HG03139 (cell line): ENCODE data around the gene LRRC15.

Experiments used
- ATAC-seq: cut with Tn5 transposase; IDR thresholded peaks from one replicate; pipeline ENCODE4 v1.9.1; 2021; ENCODE audit not compliant: unreplicated experiment

Gene LRRC15

DNA sequence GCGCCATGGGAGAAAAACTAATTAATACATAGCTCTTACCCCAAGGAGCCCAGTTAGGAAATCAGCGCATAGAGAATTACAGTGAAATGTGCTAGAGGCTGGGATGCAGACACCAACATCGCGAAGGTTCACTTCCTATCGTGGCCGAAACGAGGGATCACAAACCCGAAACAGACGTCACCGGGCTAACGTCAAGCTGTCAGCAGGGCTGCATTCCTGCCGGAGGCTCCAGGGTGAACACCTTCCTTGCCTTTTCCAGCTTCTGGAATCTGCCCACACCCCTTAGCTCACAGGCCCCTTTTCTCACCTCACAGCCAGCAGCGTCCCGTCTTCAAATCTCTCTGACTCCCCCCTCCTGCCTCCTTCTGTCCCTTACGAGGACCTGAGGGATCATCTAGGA, 16.5 kb upstream of the LRRC15 start:
- ATAC-seq = no peak

DNA sequence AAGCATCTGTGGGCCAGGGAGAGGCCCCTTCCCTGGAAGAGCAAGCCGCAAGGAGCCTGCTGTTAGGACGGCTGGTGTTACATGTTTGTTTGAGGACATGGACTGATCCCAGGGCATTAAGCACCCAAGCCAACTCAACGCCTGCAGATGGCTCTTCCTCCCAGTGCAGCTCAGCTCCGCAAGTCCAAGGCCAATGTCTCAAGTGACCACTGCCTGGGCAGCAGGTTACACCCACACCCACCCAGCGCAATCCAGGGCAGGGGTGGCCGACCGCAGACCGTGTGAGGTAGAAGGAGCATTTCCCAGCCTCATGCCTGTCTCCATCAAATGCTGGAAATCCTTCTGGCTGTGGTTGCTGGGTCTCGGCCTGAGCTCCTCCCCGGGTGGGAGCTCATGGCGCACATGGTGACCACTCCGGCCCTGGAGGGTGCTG, 15.0 kb upstream of the LRRC15 start:
- no peak for ATAC-seq

DNA sequence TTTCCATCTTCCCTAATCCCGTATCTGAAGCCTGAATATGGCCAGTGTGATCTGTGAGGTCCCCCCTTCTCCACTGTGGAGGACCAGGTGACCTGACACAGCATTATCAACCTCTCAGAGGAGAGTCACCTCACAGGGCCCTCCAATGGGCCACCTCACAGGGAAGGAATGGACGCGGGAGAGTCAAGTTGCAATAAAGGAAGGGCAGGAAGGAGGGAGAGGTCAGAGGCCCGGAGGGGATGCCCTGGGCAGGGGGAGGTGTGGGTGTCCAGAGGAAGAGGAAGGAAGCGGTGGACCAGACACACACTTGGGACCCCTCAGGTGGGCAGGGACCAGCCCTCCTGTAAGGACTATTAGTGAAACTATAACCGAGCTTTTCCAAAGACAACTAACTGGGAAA, 14.6 kb upstream of the LRRC15 start:
- no peak for ATAC-seq

DNA sequence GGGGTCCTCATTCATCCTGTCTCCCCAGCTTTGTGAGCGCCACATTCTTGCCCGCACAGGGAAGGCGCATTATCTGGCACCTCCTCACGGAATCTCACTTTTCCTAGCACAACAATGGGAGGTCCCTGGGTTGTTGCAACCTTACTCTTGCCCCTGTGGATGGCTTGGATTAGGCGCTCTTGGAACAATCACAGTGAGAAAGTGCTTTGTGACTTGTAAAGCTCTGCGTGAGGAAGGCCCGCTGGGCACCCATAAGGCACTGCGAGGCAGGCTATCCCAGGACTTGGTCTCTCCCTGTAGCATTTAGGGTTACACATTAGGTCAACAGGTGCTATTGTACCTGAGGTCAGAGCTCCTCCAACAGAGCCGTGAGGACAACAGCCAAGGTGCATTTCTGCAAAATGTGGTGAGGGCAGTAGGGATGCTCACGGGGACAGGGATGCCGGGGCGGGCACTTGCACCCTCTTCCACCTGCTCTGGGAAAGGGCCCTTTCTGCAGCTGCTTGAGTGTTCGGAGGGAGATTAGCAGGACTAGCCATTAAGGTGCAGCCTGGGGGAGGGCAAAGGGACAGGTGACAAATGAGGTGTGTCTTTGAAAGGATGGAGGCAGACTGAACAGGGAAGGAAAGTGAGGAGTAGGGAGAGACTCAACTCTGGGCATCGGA, 13.9 kb upstream of the LRRC15 start:
- no peak for ATAC-seq

DNA sequence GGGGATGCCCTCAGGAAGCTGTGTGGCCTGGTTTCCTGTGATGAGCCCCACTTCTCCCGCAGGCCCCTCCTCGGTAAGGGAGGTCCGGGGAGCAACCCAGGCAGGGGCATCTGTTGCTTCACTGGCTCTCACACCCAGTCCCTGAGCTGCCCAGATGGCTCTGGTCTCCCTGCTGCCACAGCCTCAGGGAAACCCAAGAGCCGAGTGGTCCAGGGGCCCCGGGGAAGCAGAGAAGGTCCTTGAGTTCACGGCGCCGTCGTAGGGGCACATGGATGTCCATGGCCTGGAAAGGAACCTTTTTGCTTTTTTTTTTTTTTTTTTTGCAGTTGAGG, 13.3 kb upstream of the LRRC15 start:
- no peak for ATAC-seq

DNA sequence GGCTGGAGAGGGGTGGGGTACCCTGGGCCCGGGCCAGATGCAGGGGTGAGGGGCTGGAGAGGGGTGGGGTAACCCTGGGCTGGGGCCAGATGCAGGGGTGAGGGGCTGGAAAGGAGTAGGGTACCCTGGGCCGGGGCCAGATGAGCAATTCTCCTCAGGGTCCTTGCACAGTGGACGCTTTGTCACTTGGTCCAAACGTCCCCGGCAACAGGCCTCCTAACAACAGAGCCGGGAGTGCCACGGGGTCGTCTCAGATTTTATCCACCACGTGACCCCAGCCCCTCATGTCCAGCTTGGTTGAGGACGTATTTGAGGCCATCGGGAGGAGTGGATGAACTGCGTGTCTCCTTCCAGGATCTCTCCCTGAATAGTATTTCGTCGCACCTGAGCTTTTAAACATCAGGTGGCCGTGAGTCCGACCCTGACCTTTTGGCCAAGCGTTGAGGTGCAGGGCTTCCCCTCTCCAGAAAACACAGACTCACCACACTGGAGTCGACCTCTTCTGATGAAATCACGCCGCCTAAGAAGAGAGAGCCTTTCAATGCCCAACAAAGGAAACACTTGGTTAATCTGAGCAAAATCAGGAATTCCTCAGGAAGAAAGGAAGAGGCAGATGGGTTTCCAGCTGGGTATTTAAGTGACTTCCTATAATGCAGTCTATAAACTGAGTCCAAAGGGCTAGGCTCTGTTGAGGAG, 12.8 kb upstream of the LRRC15 start:
- no peak for ATAC-seq

DNA sequence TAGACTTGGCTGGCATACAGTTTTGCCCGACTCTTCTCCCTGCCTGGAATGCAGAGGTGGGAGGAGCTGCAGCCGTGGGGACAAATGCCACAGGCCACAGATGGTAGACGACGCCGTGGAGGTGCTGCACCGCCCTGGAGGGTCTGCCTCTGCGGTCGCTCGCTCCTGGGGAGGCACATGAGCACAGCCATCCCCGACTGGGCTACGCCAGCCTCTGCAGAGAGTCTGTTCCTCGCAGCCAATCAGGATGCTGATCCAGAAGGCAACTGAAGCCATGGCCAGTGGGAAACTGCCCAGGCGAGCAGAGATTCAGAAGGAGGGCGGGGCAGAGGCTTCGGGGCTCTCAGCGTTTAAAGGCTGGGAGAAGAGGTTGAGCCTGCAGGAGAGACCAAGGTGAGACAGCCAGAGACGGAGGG, 11.9 kb upstream of the LRRC15 start:
- ATAC-seq = no peak

DNA sequence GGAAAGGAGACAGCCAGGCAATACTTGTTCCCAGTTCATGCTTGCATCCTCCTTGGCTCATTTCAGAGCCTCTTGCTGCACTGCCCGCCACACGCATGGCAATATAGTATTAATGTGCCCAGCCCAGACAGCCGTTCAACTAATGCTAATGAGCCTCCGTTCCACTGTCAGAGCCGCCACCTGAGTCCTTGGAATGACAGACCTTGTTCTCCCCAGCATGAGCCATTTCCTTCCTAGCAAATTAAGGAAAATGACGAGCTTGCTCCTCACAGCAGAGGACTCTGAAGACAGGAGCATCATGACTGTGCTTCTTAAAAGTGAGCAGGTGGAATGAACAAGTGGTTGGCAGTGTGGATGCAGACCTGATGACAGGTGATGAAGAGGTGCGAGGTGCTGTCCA, 10.8 kb upstream of the LRRC15 start:
- no peak for ATAC-seq

DNA sequence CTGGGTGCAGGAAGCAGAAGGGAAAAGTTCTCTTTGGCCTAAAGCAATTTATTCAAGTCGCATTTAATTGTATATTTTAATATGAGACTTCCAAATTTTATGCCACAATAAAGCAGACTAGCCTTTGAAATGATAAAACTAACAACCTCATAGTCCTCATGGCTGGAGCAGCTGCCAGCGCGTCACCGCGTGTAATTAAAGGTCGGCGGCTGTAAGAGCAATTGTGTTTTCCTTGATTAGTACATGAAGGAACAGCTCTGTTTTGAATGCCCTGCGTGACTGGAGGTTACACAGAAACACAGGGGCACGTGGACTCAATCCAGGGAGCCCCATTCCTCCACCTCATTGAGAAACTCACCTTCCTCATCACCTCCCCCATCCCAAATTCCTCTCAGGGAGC, 10.1 kb upstream of the LRRC15 start:
- ATAC-seq = no peak

DNA sequence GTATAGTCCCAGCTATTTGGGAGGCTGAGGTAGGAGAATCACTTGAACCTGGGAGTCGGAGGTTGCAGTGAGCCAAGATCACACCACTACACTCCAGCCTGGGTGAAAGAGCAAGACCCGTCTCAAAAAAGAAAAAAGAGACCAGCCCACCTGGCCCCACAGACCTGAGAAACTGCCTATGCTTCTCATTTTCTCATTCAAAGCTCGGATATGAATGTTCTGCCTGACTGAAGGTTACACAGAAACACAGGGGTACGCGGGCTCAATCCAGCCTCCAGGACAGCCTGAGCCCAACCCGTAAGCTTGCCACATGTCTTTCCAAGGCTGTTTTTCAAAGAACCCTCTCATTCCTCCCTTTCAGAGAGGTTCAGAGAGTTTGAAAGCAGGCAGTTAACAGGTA, 9.7 kb upstream of the LRRC15 start:
- no peak for ATAC-seq

DNA sequence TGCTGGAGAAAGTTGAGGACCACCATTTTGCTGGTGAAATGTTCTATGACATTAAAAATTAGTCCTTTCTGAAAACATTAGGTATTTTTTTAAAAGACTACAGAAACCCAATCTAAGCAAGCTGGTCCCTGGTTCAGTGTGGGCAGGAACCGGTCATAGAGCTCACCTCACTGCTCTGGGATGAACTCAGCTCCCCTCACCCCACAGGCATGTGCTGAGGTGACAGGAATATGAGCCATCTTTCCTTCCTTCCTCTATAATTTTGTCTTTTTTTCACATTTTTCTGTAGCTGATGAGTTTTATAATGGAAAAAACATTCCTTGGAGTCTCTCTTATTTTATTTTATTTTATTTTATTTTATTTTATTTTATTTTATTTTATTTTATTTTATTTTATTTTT, 8.2 kb upstream of the LRRC15 start:
- no peak for ATAC-seq

DNA sequence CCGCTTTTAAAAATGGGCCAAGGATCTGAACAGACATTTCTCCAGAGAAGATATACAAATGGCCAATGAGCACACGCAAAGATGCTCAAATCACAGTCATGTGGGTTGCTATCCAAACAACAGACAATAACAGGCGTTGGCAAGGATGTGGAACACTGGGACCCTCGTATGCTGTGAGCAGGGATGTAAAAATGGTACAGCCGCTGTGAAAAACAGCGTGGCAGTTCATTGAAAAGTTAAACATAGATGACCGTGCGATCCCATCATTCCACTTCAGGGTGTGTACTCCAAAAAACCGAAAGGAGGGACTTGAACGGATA, 6.7 kb upstream of the LRRC15 start:
- ATAC-seq = no peak

DNA sequence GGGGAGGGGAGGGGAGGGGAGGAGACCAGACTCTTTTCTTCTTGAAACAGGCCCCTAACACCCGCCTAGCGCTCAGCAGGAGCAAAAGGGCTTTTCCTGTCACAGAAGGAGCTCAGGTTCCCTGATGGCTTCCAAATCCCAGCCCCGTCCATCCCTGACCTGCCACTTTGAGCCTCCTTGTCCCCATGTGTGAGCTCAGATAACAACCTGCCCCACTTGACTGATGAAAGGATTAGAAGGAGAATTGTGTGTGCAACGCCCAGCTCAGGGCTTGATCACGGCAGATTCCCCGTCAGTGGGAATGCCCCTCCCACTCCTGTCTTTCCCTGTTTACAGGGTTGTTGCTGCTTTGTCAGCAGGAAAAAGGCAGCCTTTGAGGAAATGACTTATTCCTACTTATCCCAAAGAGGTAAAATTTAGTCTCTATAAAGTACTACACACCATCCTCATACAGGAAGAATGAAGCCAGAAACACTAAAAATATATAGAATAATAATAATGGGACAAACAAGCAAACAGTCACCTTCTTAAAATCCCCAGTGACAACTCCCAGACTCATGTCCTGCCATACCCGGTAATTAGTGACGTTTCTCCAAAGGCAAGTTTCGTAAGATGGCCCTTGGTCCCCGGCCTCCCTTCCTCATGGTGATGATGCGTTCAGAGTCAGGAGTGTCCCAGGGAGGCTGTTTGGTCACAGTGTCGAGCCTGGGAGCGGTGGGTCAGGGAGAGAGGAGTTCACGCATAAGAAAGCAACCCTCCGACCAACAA, 6.1 kb upstream of the LRRC15 start:
- no peak for ATAC-seq

DNA sequence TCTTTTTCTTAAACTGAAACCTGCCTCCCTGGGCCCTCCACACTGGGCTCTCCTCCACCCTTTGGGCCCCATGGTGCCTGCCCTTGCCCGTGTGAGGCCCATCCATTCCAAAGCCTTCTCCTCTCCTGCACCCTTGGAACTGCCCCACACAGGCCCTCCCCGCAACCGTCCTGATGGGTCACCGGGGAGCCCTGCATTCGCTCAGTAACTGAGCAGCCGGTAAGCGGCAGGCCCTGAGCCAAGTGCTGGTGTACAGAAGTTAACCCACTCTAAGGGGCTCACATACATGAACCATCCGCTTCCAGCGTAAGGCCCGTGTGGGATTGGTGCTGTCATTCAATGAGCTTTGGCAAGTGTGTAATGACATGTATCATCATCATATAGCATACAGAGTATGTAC, 5.4 kb upstream of the LRRC15 start:
- no peak for ATAC-seq

DNA sequence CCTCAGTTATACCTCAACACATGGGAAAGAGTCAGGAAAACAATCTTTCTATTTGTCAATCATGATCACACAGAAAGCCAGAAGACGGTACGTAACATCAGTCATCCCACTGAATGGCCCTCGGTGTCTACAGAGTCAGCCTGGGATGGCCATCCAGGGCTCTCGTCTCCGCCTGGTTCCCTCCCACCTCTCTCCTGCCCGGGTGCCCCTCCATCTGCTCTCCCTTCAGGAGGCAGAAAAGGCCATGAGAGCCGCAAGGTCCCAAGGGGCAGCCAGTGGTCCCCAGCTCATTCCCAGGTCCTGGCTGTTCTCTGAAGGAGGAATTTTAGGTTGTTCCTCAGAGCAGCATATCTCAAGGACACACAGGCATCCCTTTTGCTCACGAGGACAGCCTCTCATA, 4.4 kb upstream of the LRRC15 start:
- no peak for ATAC-seq

DNA sequence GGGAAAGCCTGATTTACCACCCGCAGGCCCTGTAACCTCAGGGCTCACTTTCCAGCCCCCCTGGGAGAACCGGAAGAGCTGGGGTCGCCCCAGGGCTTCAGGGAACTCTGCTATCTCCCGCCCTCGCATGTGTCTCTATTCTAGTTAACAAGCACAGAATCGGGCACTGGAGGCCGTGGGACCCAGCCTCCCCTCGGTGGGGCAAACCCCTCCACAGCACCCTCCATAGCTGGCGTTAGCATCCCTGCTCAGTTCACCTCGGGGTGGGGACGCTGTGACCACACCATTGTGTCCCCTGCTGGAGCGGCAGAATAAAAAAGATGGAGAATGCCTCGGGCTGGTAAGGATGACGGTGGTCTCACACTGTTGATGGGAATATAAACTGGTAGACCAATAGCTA, 3.5 kb upstream of the LRRC15 start:
- ATAC-seq = no peak

DNA sequence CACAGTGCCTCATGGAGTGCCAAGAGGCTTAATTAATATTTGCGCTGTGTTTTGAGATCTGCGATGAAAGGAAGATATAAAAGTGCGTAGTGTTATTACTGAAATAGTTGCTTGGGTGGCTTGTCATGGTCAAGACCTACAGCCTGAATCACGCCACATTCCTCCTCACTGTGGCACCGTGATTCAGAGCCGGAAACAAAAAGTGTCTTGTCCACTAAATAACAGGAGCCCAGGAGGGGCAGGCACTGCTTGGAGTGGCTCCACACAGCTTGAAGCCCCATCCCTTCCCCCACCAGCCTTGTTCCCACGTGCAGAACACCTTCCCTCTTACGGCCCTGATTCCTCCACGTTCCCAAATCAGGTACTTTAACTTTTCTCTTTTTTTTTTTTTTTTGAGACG, 1.2 kb upstream of the LRRC15 start:
- no peak for ATAC-seq

DNA sequence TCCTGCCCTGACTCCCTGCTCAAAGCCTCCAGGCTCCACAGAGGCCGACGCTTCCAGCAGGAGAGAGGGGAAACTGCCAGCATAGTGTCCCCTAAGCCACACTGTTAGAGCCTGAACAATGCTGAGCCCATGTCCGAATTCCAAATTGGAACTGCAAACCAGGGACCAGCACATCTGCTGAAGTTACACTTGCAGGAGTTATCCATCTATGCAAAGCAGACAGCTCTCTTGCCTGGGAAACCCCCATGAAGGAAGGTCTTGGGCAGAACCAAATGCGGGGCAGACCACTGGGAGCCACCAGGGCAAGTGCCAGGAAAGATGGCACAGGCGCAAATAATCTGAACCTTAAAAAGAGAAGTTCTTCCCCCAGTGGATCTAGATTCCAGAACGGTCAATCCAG, 625 bp downstream of the LRRC15 start:
- no peak for ATAC-seq

DNA sequence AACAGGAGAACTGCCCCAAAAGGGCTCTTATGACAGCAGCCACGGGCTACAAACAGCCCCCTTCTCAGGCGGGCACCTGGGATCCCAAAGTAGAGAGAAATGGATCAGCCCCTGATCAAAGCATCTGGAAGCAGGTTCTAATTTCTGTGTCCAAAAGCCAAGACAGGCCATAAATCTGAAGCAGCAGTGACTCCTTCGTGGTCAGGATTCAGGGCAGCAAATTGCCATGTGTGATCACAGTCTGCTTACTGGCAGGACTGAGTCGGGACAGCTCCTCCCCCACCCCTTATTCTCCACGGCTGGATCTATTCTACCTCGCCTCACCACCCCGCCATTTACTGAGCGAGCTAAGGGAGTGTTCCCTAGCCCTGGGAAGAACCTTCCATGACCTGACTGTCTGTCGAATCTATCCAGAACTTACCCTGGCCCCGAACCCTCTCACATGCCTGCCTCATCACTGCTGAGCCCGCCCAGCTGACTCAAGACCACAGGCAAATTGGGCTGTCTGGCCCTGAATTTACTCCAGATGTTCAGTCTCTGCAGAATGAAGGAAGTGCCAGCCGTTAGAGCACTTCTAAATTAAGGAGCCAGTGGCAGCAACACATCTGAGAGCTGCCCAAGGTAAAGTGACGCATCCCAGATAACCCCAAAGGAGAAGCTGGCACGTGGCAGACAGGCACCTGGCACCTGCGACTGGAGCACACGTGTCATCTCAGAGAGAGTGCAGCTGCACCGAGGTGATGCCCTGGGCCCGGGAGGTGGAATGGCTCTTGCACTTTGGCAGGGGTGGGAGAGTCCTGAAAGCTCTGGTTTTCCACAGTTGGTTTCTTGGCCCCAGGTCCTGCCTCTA, 1.3 kb downstream of the LRRC15 start:
- ATAC-seq = no peak

DNA sequence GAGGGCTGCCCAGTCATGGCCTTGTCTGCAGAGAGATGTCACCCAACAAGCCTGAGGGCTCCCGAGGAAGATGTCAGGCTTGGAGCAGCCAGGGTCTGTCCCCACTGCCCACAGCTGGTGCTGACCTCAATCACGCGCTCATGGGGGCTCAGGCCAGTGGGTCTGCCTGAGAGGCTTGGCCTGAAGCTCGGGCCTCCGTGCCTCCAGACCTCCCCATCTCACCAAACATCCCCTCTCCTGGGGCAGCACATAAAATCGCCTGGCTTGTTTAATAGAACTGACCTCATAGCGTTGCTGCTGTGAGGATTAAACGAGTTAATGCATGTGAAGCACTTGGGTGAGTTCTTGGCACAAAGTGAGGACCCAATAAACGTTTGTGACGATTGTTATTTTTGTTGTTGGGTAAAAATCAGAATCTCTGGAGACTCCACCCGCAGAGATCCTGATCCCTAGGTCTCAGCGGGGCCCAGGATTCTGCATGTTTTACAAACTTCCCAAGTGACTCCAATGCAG, 3.5 kb downstream of the LRRC15 start:
- no peak for ATAC-seq

DNA sequence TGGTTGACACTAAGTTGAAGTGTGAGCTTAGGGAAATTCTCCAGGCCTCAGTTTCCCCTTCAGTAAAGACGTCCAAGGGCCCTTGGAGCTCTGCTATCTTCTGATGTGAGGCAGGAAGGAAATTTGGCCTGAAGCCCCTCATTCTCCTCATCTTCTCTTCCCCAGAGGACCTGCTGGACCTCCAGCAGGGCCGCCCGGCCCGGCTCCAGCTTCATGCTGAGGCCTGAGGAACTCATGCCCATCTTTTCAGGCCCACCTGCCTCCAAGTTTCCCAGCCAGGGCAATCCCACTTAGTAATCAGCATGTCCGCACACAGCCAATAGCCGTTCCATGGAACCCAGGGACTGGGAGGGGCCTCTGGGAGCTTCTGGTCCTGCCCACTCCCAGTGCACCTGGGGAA, 4.0 kb downstream of the LRRC15 start:
- ATAC-seq = no peak
